Kidney capillary endothelial cell (primary cell): ENCODE measurements around the gene SLC6A3.

Source experiments
- DNase-seq: peaks from one replicate; pipeline ENCODE4 v3.0.0-alpha.2; 2018; ENCODE audit warnings: low spot score

SLC6A3 gene

DNA sequence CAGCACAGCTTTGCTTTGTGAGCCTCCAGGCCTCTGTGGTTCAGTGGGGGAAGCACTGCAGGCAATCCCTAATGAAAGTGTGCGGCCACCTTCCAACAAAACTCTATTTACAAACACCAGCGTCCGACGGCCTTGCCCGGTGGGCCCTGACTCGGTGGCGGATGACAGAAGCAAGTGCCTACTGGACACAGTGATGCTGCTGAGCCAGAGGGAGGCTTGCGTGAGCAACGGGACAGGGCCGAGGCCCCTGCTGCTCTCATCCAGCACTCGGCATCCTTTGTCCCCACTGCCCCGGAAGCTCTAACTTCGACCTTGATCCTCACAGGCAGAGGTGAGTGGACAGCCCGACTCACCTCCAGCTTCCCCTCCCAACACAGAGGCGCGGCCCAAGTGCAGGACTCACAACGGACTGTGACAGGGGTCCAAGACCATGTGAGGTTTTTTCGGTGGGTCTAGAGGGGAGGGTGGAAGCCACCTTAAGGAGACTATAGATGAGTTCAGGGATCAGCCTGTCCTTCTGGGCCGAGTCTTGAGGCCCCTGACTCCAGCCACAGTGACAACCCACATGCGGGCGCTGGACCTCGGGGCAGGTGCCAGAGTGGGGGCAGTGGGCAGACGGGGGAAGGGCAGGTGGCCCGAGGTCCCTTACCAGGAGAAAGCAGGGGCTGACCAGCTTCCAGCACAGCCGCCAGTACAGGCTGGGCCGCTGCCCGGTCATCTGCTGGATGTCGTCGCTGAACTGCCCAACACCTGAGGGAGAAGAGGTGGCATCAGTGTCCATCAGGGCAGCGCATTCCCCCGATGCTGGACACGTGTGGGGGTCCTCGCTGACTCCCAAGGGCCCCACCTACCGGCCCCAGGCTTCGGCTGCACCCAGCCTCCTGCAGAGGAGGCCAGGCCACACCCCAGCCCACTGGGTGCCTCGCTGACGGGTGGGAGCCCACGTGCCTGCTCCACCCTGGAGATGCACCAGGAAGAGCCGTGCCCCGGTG lies 39.4 kb downstream of the SLC6A3 start:
- DNase-seq = no peak

DNA sequence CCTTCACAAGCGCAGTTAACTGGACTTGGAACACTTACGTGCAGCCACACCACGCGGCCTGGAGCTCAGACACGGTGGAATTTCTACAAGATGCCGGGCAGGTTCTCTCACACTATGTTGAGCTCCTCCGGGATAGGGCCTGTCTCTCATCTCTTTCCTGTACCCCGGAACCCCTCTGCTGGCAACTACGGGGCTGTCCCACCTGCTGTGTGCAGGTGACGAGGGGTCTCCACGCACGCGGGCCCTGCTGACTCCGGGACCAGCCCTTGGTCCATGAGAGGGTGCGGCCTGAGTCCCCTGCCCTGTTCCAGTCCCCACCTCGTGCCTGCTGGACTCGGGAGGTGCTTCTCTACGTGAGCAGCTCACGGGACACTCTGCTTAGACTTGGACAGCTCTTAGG lies 40.1 kb downstream of the SLC6A3 start:
- no peak for DNase-seq

DNA sequence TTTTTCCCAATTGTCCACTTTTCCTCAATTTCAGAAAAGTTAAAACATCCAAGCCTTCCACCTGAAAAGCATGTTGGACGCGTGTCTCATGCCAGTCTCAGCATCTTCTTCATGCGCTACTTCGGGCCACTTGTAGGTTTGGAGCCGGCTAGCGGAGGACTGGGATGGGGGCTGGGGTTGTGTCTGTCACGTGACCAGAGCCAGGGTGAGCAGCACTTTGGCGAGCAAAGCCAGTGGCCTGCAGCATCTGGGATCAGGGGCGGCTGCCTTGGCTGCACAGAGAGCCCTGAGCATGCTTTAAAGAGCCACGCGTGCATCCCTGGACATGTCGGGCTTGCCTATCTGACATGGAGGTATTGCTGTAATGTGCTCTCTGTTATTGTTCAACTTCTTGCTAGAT lies 41.2 kb downstream of the SLC6A3 start:
- no peak for DNase-seq

DNA sequence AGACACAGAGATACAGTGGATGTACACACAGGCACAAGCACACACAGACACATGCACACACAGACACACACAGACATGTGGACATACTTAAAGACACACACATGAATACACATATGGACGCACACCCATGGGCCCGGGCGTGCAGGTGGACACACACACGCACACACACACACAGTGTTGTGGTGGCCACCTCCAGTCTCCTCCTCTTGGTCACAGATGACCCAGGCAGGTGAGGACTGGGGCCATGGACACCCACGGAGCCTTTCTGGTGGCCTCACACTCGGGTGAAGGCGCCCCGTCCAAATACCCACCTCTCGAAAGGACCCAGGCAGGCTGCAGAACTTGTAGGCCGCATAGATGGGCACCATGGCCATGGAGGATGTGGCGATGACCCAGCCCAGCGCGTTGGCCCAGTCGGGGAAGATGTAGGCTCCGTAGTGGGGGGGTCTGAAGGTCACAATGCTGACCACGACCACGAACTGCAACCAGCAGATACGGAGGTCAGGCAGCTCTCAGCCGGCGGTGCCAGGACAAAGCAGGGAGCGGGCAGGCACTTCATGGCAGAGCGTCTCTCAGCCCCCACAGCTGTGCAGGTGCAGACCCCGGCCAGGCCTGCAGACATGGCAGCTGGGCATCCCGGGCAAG lies 42.5 kb downstream of the SLC6A3 start:
- DNase-seq = no peak

DNA sequence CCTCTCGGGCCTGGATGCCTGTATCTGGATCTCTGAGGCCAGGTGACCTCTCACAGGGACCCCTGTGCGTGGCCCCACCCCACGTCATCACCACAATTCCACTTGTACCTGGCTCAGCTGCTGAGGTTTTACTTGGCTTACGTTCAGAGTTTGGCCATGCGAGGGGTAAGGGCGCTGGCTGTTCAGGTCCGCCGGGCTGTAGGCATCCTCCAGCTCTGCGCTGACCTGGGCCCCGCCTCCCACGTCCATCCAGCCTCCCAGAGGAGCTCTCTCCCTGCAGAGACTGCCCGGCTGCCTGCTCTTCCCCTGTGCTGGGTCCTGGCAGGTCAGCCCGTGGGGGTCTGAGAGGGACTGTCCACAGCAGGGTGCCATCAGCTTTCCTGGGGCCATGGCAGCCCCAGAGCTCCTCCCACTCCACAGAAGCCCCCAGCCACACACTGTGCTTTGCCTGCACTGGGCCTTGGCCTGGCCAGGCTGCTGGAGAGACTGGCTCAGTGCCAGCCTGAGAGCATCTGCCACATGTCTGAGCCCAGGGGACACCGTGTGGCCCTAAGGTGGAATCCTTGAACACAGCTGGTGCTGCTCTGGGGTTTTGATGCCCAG lies 43.6 kb downstream of the SLC6A3 start:
- DNase-seq = no peak

DNA sequence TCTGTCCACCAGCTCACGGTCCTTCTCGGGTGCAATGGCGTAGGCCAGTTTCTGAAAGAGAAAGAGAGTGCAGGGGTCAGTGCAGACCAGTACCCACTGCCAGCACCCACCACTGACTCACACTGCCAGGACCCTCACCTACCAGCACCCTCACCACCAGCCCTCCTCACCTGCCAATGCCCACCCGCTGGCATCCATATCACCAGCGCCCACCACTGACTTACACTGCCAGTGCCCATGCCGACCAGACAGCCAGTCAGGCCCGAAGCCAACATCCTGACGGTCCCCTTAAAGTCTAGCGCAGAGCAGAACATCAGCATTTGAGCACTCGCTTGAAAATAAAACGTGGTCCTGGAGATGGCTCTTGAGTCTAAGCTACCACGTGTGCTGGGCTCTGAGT lies 44.3 kb downstream of the SLC6A3 start:
- DNase-seq = no peak

DNA sequence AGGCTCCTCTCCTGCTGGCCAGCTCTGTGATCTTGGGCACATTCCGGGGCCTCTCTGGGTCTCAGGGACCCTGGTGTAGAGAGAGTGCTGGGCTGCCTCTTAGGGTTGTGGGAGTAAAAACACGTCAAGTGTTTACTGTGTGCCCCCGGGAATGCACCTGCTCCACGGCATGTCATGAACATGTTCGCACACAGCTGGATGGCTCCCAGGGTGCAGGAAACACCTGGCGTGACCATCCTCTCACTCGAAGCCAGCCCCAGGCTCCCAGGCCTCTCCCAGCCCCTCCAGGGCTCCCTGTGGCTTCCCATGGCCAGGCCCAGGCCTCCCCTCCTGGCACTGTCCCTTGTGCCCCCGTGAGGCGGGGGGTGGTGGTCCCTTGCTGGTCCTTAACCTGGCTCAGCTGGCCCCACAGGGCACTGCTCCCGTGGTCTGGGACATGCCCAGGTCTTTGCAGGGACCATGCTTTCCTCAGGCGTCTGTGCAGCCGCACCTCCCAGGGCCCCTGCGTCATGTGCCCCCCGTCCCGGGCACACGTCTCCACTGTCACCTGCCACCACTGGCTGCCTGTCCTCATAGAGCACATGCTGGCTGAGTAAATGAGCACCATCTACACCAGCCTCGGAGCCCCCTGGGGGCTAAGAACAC lies 44.9 kb downstream of the SLC6A3 start:
- DNase-seq = no peak

DNA sequence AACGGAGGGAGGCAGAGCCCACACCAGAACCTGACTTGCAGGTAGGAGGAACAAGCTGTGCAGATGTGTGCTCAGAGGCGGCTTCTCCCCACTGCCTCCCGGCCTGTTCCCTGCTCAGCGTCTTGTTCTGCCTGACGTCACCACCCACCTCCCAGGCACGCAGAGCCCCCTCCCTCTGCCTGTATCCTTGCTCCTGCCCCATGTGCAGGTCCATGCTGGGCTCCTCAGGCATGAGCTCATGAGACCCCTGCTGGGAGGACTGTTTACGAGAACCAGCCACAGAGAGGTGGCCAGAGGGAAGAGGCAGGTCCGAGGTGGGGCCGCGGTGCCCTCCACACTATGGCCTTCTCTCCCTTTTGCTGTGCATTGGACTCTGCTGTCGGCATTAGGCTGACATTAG lies 45.5 kb downstream of the SLC6A3 start:
- no peak for DNase-seq

DNA sequence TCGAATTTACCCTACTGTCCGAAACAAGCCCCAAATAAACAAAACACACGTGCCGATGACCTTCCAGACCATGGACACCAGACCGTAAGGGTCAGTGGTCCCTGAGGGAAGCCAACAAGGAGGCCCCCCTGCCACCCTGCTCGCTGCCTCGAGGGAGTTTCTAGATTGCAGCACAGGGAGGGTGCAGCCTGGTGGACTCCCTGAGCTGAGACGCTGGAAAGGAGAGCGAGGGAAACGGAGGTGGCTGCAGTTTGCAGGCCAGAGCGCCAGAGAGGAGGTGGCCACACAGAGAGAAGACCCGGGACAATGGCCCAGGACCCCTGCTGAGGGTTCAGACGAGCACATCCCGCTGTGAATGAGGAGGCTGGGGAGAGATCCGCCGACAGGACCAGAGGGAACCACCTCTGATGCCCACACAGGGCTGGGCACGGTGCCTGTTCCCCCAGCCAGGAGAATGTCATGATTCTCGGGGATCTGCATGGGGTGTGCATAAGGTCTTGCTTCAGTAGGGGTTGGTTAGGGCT lies 48.9 kb downstream of the SLC6A3 start:
- DNase-seq = no peak

DNA sequence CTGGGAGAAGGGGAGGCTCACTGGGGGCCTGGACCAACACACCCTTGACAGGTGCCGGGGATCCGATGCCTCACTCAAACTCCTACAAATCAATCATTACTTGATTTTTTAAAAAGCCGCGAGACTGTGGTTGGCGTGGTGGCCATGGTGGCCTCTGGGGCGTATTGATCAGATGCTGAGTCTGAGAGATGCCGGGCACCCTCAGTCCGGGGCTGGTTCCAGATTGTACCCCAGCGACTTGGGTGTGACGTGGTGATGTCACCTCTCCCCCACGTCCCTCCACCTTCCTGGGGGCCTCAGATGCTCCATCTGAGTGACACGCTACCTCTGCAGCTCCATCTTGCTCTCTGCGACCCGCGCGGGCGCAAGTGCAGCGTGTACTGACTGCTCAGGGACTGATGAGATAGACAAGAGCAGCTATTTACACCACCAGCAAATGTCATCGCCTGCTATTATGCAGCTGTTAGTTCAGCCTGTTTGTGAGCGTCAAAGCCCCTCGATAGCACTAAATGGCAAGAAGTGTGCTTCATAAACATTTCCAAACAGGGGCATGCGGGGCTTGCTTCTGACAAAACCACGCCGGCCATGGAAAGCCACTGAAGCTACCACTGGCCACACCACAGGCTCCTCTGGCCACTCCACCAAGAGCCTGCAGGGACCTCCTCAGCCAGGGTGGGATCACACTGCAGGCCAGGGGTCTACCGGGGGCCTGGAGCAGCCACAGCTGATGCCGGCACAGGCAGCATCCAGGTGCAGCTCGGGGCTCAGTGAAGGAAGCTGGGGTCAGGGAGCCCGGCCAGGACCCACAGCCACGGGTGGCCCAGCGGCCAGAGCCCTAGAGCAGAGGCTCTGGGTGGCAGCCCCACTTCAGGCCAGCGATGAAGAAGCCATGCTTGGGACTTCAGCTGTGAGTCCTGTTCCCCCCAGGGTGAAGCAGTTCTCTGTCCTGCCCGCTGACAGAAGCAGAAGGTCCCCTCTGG lies 50.1 kb downstream of the SLC6A3 start:
- DNase-seq = no peak

DNA sequence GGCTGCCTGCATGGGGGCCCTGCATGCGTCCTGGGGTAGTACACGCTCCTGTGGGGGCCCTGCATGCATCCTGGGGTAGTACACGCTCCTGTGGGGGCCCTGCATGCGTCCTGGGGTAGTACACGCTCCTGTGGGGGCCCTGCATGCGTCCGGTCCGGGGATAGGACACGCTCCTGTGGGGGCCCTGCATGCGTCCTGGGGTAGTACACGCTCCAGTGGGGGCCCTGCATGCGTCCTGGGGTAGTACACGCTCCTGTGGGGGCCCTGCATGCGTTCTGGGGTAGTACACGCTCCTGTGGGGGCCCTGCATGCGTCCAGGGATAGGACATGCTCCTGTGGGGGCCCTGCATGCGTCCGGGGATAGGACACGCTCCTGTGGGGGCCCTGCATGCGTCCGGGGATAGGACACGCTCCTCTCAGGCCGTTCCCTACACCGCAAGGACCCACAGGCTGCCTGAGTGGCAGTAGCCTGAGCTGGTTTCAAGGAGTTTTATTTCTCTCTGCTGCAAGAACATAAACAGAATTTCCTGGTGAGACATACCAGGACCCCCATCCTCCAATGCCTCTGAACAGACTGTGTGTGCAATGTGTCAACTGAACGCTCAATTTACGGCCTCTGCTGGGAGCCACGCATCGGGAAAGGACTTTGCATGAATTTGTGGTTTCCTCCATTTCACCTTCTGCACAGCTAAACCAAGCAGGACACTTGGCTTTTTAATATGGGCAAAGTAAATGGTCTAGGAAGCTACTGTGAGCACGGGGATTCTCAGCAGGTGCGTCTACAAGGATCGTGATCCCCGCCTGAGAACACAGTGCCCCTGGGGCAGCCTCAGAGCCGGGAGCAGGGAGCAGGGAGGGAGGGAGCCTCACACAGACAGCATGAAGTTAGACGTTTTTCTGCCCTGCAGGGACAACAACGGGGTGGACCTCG lies 51.4 kb downstream of the SLC6A3 start:
- no peak for DNase-seq

DNA sequence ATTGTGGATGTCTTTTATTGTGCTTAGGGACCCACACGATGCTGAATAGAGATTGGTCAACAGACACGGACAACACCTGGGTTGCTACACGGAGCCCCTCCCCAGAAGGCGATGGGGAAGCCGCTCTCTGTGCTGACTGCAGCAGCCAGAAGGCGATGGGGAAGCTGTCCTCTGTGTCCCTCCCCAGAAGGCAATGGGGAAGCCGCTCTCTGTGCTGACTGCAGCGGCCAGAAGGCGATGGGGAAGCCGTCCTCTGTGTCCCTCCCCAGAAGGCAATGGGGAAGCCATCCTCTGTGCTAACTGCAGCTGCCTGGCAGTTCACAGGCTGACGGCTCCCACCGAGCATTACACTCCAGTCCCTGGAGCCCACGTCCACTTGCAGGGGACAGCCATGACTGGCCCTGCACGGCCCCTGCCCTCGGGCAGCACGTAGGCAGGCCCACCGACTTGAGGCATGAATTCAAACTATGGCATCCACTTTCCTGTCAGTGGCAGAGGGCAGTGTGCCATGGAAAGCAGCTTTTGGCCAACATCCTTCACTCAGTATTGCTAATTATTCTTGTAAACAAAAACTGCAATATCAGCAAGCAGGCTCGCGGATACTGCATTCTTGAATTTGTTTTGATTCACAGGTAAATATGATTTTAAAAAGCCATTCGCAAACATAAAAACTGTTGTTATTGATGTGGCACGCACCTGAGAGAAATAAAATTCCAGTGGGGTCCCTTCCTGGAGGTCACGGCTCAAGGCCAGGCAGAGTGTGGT lies 52.3 kb downstream of the SLC6A3 start:
- DNase-seq = no peak

DNA sequence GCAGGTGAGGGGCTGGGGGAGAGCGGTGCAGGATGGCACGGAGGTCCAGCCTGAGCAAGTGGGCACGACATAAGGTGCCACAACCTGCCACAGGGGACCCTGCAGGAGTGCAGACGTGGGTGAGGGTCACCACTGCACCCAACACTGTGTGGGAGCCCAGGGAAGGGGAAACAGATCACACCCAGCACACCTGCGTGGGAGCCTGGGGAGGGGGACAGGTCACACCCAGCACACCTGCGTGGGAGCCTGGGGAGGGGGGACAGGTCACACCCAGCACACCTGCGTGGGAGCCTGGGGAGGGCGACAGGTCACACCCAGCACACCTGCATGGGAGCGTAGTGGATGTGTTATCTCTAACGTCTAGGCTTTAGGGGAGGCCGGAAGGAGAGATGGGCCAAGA lies 53.0 kb downstream of the SLC6A3 start:
- no peak for DNase-seq

DNA sequence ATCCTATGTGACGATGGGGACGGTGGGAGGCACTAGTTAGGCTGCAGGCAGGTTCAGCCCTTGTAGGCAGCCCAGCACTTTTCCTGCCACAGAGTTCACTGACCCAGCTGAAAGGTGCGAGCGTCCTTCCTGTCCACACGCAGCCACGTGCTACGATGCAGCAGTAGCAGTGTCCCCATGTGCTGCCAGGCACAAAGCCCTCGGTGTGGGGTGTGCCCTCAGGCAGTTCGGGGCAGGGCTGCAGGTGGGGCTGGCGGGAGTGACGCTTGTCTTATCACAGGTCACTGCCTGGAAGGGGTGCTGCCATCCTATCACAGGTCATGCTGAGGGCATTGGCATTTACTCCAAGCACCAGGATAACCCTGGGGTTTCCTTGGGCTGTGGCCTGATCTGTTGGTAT lies 53.5 kb downstream of the SLC6A3 start:
- DNase-seq = no peak

DNA sequence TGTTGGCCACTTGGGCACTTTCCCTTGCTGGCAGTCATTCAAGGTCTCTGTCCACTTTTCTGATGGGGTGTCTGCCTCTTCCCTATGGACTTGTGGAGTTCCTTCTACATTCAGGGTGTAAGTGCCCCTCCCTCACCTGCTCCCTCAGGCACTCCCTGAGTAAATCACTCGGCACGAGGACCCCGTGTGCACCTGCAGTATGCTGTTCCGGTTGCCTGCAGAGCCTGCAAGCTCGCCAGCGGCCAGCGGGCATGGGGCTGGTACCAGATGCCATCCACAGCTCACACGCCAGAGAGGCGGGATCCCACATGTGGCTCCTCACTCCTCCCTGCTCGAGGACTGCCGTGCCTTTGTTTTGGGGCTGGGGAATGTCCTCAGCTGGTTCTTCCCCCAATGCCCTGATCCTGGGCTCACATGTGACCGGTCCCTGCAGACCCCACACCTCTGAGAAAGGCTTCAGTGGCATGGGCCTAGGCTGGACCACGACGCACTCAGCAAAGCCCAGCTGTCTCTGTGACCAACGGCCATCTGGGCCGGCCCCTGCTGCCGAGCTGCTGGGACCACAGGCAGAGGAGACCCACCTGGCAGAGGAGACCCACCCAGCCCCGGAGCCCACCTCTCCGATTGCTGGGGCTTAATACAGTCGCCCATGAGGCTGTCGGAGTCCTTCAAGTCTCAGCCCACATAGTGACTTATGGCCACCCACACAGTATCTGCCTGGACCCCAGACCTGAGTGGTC lies 54.2 kb downstream of the SLC6A3 start:
- DNase-seq = no peak

DNA sequence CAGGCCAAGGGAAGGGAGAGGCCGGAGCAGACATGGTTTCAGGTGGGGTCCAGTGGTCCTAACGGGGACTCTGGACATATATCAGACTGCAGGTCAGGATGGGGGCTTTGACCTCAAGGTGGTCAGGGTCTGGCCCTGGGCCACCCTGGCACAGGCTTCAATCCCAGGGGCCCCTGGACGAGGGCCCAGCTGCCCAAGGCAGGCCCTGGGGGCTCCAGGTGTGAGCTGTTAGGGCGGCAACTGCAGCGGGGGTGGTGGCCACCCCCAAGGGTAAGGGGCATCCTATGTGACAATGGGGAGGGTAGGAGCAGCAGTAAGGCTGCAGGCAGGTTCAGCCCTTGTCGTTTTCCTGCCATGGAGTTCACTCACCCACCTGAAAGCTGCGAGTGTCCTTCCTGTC lies 54.9 kb downstream of the SLC6A3 start:
- no peak for DNase-seq

DNA sequence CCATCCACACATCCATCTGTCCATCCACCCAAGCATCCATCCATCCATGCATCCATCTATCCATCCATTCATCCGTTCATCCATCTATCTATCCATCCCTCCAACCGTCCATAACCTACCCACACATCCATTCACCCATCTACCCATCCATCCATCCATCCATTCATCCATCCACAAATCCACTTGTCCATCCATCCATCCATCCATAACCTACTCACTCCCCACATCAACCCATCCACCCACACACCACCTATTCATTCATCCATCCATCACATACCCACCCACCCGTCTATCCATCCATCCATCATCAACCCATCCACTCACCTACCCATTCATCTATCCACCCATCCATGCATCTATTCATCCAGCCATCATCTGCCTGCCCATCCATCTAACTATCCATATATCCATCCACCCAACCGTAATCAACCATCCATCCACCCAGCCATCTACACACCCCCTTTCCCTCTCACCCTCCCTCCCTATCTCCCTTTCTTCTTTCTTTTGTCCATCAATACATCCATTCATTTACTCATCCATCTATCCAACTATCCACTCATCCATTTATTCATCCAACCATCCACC lies 56.8 kb downstream of the SLC6A3 start:
- no peak for DNase-seq

DNA sequence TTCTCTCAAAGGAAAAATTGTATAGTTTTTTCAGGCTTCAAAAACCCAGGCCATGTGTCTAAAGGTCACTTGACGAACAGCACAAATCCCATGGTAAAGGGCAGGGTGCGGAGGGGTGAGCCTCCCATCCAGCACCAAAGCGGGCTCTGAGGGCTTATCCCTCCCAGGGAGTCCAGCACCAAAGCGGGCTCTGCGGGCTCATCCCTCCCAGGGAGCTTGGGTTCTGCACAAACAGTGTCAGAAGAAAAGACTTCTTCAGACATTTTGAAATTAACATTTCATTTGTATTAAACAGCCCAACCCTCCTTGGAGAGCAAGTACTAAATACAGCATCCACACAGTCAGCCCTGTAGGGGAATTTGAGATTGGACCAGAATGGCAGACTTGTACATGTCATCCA lies 57.4 kb downstream of the SLC6A3 start:
- no peak for DNase-seq
